Measurements from ENCODE around the gene DAGLB.
"Not testable (repeated sequence)": the region's sequence is repeated elsewhere in the genome, so short reads cannot be mapped to it uniquely, and the experiment has no call there.

DAGLB gene

DNA sequence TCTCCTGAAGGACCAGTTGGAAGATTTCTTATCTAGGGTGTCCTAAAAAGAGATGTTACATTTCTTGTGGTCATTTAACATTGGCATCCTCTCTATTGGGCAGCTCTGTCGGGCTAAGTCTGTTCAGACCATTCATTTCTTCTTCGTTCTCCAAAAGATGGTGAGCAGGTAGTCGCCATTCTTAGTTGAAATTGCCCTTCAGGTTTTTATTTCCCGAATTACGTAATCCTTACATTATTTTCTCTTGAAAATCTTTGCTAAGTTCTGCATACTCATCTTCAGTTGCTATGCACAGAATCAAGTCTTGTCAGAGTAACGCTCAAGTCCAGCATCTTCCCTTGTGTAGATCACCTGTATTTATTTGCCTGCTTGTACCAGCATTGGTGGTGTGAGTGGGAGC is 53.6 kb downstream of the DAGLB start:
- DNase-seq, result no peak

DNA sequence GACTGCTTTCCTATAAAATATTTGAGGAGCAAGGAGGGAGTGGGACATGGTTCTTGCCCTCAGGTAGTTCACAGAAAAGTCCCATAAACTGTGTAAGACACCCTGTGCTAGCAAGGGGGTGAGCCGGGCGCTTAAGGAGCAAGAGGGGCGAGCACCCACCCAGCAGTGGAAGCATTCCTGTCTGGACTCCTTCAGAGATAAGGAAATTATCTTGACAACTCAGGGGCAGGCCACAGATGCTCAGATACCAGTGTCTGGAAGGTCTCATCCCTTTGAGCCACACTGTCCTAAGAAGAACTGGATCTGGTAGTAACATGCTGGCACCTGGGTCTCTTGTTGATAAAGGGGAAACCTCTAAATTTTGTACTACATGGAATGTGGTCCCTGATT is 54.1 kb downstream of the DAGLB start:
- DNase-seq, result peak; percentile 2

DNA sequence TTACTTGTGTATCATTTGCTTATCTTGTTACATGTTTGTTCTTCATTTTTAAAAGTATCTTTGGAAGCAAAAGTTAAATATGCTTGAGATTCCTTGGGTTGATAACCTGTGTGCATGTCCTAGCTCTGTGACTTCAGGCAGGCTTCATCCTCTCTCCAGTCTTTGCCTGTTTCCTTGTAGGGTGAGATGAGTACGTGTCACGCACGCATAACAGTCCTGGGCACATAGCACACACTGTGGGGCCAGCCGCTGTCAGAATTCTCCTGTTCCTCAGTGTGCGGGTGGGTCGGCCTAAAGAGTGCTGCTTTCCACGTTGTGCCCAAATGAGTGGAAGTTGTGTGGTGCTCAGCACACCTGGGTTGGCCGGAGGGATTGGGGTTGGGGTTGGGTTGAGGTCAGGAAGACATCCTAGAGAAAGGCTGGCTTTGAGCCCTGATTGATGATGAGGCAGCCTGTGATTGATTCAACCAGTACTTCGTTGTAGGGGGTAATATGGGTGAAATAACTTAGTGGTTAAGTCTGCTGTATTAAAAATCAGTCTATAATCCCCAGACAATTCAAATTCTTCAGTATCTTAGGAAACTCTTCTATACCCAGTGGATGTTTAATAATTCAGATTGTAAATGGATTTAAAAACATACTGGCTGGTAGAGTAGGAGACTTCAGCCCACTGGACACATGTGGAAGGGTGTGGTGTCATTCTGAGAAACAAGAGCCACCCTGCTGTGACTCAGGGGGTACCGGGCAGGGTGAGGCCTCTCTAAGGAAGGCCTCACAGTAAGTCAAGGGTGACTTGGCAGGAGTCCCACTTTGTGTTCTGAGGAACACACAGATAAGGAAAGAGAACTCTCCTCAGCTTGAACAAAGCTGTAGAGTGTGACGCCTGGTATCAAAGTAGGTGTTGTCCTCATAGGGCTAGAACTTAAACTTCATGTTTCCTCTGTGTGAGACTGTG is 54.8 kb downstream of the DAGLB start:
- DNase-seq, result no peak

DNA sequence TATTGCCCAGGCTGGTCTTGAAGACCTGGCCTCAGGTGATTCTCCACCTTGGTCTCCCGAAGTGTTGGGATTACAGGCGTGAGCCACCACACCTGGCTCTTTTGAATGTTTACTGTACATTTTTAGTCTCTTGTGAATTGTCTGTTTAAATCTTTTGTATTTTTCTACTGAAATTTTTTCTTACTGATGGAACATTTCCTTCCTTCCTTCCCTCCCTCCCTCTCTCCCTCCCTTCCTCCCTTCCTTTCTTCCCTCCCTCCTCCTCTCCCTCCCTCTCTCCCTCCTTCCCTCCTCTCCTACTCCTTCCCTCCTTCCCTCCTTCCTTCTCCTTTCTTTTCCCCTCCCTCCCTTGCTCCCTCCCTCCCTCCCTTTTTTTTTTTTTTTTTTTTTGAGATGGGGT is 58.0 kb downstream of the DAGLB start:
- no peak for DNase-seq

DNA sequence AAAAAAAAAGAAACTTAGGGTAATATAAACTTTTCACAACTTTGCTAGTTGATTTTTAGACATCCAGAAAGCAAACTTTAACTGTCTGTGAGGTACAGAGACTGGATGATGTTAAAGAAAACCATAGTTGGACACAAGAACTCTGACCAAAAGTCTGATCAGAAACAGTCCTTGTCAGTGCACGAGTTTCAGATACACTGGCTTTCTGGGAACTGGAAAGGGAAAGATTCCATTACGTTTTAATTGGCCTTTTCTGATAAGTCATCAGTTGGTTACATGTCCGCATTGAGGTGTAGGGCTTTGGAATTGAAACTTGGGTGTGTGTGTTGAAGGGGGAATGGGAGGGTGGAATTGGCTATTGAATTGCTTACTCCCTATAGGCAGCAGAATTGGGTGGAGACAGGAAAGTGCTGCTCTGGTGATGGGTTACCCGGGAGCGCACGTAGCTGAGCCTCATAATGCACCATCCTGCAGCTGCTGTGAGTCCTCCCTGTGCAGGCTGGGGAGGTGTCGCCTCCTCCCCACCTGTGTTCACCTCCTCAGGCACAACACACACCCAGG is 59.9 kb downstream of the DAGLB start:
- no peak for DNase-seq

DNA sequence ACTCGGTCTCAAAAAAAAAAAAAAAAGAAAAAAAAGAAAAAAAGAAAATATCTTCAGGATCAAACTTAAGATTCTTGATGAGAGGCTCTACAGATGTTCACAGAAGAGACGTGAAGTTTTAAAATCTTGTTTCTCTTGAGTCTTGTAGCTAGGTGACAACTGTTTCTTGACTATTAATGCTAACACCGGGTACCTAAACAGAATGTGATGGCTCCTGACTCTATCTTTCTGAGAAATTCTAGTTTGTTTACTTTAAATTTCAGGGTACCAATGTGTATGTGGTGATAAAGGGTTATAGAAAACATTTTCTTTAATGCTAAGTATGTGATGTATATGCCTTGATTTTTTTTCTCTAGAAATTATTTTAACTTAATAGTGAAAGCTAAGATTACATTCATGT is 61.0 kb downstream of the DAGLB start:
- no peak for DNase-seq

DNA sequence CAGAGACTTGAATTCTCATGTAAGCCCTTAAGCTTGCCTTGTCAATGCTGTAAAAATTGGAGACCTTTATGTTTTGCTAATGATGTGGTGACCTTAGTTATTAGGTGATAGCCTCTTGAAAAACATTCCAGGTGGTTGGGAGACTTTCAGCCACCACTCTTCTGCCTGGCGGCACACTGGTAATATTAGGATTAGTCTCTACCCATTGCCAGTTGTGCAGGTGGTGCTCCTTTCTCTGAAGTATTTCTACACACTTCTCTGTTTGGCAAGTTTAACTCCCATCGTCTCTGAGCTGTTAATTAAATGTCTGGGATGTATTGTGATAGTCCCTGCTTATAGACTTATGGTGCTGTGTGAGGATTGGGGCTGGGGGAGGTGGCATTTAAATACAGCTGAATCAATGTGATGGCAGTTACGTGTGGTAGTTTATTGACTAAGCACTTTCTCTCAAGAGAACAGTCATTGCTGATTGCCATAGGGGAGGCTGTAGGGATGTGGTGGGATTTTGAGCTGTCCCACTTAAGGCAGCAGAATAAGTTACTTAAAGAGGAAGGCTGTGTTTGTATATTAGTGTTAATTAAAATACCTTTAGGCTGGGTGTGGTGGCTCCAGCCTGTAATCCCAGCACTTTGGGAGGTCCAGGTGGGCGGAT is 61.7 kb downstream of the DAGLB start:
- no peak for DNase-seq

DNA sequence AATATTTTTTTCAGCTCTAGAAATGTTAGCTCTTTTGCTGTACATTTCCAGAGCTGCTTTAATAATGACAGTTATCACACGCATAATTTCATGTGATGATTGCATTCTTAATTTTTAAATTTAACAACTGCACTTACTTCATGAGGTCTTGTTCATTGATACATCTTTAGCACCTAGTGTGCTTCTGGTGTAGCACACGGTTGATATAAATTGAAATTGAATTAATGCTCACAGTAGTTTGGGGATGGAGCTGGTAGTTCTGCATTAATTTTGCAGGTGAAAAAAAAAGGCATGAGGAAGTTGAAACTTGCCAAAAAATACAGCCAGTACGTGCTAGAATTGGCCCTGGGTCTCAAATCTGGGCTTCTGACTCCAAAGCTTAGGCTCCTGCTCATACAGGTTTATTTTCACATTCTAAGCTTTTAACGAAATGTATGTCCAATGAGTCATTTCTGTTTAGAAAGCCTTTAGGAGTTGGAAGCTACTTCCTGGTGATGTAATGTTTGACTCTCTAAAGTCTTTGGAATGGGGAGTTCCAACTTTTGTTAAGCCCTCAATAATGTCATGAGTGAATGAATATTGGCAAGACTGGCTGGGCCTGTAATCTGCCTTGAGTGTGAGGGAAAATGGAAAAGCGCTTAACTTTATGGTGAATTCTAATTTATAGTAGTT is 62.5 kb downstream of the DAGLB start:
- no peak for DNase-seq

DNA sequence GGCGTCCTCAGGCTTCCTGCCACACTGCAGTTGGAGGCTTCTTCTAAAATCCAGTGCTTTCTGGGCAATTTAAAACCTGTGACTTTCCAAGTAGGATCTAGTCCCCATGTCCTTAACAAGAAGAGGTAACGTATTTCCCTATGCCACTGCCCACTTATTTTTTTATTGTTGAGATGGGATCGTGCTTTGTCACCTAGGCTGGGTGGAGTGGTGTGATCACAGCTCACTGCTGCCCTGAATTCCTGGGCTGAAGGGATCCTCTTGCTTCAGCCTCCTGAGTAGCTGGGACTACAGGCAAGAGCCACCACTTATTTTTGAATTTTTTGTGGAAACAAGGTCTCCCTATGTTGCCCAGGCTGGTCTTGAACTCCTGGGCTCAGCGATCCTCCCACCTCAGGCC is 63.4 kb downstream of the DAGLB start:
- no peak for DNase-seq

DNA sequence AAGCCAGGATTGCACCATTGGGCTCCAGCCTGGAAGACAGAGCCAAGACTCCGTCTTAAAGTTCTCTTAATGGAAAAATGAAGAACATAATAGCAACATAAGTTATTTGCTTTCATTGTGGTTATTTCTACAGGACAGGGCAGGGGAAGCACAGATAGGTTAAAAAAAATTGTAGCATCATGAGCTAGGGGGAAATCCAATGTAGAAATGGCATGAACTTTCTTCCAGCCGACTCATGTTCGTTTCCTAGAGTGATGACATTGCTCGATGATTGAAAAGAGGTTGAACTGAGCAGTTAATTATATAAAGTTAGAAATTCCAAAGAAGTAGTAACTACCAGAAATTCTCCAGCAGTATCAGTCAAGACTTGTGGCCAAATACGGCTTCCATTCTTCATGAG is 64.9 kb downstream of the DAGLB start:
- no peak for DNase-seq

DNA sequence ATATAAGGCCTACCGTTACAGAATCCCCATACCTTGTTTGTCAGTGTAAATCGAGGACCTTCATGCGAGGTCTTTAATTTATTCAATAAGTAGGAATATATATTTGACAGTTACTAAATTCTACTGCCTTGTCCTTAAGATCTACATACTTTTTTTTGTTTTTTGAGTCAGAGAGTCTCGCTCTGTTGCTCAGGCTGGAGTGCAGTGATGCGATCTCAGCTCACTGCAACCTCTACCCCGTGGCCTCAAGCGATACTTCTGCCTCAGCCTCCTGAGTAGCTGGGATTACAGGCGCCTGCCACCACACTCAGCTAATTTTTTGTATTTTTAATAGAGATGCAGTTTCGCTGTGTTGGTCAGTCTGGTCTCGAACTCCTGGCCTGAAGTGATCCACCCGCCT is 65.9 kb downstream of the DAGLB start:
- DNase-seq, result not testable (repeated sequence)

DNA sequence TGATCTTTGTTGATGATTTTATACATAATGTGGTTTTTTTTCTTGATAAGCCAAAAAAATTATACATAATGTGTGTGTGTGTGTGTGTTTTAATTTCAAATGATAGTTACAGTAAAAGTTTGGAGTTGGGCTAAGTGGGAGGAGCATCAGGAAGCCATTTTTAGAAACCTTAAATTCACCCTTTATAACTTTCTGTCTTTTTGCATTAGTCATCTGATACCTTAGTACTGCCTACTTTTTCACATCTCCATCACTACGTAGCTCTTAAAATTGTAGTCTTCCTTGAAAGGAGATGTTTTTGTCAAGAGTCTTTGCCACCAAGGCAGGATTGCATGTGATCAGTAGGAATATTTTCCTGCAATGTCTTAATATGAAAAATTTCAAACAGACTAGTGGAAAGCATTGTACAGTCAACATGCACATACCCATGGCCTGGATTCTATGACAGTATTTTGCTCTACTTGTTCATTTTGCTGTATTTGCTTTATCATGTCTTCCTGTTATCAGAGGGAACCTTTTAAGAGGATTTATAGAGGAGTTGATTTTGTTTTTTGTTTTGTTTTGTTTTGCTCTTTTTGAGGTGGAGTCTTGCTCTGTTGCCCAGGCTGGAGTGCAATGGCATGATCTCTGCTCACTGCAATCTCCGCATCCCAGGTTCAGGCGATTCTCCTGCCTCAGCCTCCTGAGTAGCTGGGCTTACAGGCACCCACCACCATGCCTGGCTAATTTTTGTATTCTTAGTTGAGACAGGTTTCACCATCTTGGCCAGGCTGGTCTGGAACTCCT is 67.3 kb downstream of the DAGLB start:
- DNase-seq, result no peak

DNA sequence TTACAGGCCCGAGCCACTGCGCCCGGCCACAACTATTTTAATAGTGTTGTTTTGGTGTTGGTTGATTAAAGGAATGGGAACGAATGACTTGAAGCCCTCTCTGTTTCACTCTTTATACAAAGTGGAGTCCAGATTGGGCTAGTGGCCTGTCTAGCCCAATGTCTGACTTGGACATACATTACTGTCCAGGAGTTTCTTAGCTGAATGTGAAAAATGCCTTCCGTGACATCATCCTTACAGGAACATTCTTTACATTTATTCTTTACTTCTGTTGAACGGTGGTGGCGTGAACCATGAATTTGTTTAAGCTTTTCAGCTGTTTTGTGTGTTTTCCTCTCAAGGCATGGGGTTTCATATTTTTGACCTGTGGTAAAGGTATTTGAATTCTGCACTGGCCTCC is 67.9 kb downstream of the DAGLB start:
- no peak for DNase-seq

DNA sequence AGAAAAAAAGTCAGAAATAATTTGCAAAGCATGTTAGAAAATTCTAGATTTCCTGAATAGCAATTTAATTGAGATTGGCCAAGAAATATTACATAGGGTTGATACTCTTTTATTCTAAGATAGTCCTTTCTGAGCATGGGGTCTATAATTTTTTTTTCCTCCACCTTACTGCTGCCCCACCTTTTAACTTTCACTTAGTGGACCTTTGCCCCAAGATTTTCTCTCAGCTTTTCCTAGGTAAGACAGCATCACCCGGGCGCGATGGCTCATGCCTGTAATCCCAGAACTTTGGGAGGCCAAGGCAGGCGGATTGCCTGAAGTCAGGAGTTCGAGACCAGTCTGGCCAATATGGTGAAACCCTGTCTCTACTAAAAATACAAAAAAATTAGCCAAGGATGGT is 69.2 kb downstream of the DAGLB start:
- DNase-seq, result not testable (repeated sequence)

DNA sequence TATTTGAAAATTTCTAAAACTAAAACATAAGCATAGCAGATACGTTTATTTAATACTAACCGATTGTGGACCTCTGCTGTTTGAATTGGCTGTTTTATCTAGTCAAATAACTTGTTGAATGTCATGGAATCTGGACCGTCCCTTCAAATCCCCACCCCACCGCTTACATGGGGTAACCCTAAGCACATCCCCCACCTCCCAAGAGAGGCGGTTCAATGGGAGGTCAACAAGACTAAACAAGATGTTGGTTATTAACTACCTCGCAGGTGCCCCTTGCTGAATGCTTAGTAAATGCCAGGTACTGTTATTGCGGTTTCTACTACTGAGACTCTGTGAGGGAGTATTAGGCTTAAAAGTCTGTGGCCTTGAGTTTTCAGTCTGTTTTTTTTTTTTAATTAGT is 70.9 kb downstream of the DAGLB start:
- DNase-seq, result no peak

DNA sequence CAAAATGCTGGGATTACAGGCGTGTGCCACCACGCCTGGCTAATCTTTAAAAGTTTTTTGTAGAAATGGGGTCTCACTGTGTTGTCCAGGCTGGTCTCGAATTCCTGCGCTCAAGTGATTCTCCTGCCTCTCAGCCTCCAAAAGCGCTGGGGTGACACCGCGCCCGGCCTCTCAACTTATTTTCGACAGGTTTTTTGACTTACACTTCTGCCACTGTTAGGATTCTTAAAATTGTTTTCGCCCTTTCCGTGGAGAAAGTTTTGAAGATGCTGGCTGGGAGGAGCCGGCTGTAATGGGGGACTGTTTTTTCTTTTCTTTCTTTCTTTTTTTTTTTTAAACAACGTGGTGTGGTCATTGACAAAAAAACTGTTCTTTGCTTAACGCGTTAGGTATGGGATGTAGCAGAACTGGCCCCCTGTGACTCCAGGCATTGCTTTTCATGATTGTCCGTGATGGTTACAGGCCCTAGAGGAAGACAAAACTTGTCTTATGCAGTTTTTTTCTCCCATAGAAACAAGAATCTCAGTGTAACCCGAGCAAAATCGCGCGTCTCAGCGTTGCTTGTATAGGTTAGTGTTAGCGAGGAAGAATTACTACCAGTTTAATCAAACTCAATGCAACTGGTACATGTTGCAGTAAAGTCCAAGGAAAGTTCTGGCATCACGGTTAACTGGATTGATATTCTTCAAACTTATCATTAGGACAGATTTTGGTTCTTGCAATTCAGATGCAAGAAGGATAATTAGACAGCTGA is 72.2 kb downstream of the DAGLB start:
- no peak for DNase-seq

DNA sequence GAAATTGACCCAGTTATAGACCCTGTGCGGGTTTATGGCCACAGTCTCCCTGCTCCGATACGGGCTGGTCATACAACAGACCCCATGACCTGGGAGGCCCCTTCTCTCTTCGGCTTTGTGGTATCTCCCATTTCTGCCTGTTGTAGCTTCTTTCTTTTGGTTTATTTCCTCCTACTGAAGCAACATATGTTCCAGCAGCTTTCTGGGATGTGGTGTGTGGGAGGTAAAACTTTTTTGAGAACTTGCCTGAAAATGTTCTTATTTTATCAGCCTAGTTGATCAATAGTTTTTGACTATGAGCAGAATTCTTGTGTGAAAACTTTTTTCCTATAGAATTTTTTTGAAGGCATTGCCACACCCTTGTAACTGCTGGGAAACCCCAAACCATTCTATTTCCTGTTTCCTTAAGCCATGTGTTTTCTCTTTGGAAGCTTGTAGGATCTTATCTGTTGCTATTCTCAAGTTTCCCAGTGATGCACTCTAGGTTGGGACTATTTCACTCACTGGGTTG is 80.0 kb downstream of the DAGLB start:
- DNase-seq, result no peak

DNA sequence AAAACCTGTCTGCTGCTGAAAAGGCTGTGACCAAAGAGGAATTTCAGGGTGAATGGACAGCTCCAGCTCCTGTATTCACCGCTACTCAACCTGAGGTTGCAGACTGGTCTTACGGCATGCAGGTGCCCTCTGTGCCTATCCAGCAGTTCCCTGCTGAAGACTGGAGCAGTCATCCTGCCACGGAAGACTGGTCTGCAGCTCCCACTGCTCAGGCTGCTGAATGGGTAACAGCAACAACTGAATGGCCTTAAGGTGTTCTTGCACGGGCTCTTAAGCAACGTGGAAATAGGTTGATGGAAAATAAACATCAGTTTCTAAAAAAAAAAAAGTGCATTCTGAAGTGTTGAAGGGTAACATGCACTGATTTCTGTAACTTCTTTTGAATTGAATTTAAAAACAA is 82.3 kb downstream of the DAGLB start:
- DNase-seq, result no peak

DNA sequence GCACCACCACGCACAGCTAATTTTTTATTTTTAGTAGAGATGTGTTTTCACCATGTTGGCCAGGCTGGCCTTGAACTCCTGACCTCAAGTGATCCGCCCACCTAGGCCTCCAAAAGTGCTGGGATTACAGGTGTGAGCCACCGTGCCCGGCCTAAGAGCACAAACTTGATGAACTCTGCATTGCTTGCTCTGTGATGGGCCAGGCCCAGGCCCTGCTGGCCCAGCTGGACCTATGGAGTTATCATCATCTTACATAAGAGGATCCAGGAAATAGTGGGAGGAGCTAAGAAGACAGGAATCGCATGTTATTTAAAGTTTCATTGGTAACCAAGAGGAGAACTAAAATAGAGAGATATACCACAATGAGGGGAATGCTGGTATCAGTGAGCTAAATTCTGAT is 86.9 kb downstream of the DAGLB start:
- no peak for DNase-seq

DNA sequence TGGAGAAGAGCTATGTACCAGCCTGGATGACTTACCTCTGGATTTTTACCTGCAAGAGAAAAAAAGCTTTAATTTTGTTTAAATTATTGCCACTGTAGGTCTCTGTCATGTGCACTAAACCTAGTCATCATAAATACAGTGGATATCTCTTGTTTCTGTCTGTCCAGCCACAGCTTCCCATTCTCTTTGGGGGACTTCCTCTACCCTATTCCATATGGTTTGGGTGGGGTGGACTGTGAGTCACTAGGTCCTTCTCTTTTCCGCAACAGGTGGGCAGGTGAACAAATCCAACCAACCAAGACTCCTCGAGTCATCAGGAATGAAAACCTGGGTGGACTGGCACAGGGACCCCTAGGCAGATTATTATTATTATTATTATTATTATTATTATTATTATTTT is 88.0 kb downstream of the DAGLB start:
- DNase-seq, result no peak
